Measurements from ENCODE around the gene PRR36. TPM values are rescaled to one million over a fixed set of nuclear protein-coding genes. Genes with fewer than 3 reads are reported as not detected.

PRR36 gene
- total RNA-seq, 1 donor from 2014 or later, result 20.9 TPM

- no peaks in the 10 kb centered on the region for H3K27me3 Mint-ChIP-seq (ENCODE audit: low read depth)
- no peaks in the 10 kb centered on the region for H3K4me1 Mint-ChIP-seq
- H3K27ac Mint-ChIP-seq (ENCODE audit: unreplicated experiment), result no peak overlapping the region
- H3K36me3 Mint-ChIP-seq (ENCODE audit: low read depth), result no peaks in the 10 kb centered on the region
- no peak for DNase-seq (ENCODE audit: low read depth, low spot score)
- TF ChIP-seq CTCF (conservative IDR thresholded peaks at IDR 0.05), result no peak
- no peak overlapping the region for H3K4me3 Mint-ChIP-seq
- H3K9me3 Mint-ChIP-seq, result no peaks in the 10 kb centered on the region
These were observed 31.4 kb downstream of the PRR36 start for GRCh38 chr19:7842661-7843294.

- H3K9me3 Mint-ChIP-seq, result no peaks in the 10 kb centered on the region
These were observed 32.2 kb downstream of the PRR36 start for GRCh38 chr19:7841751-7842660.

GRCh38 chr19:7840629-7841028, 33.6 kb downstream of the PRR36 start:
- DNase-seq (ENCODE audit: low read depth, low spot score), result no peak
- TF ChIP-seq CTCF (conservative IDR thresholded peaks at IDR 0.05), result no peak
- Mint-ChIP-seq H3K27ac (ENCODE audit: unreplicated experiment) (no peak overlapping the region), H3K9me3 (no peaks in the 10 kb centered on the region), H3K4me3 (no peak overlapping the region), H3K36me3 (ENCODE audit: low read depth) (no peaks in the 10 kb centered on the region), H3K27me3 (ENCODE audit: low read depth) (no peaks in the 10 kb centered on the region), H3K4me1 (no peaks in the 10 kb centered on the region)

More at GRCh38 chr19:7841751-7842660, 32.2 kb downstream of the PRR36 start:
- DNase-seq (ENCODE audit: low read depth, low spot score), result no peak
- TF ChIP-seq CTCF (conservative IDR thresholded peaks at IDR 0.05), result no peak
- H3K36me3 Mint-ChIP-seq (ENCODE audit: low read depth), result no peaks in the 10 kb centered on the region
- no peak overlapping the region for H3K4me3 Mint-ChIP-seq
- no peaks in the 10 kb centered on the region for H3K27me3 Mint-ChIP-seq (ENCODE audit: low read depth)
- no peaks in the 10 kb centered on the region for H3K4me1 Mint-ChIP-seq
- no peak overlapping the region for H3K27ac Mint-ChIP-seq (ENCODE audit: unreplicated experiment)

GRCh38 chr19:7839476-7839875, 34.7 kb downstream of the PRR36 start:
- Mint-ChIP-seq H3K4me3 (no peak overlapping the region), H3K27ac (ENCODE audit: unreplicated experiment) (no peak overlapping the region), H3K4me1 (no peaks in the 10 kb centered on the region), H3K9me3 (no peaks in the 10 kb centered on the region), H3K27me3 (ENCODE audit: low read depth) (no peaks in the 10 kb centered on the region), H3K36me3 (ENCODE audit: low read depth) (no peaks in the 10 kb centered on the region)
- no peak for TF ChIP-seq CTCF (conservative IDR thresholded peaks at IDR 0.05)
- no peak for DNase-seq (ENCODE audit: low read depth, low spot score)

GRCh38 chr19:7833225-7834099, 40.7 kb downstream of the PRR36 start:
- no peak for DNase-seq (ENCODE audit: low read depth, low spot score)
- Mint-ChIP-seq H3K36me3 (ENCODE audit: low read depth) (no peaks in the 10 kb centered on the region), H3K4me3 (peak overlapping the region; percentile 88), H3K27ac (ENCODE audit: unreplicated experiment) (no peak overlapping the region), H3K27me3 (ENCODE audit: low read depth) (peaks cover 12% of the 10 kb centered on the region), H3K9me3 (no peaks in the 10 kb centered on the region), H3K4me1 (peaks cover 20% of the 10 kb centered on the region)
- TF ChIP-seq CTCF (conservative IDR thresholded peaks at IDR 0.05), result no peak

Measured in neural crest cell (in vitro differentiated cells).